ENCODE measurements around the gene DEFB123.

DEFB123 gene

DNA sequence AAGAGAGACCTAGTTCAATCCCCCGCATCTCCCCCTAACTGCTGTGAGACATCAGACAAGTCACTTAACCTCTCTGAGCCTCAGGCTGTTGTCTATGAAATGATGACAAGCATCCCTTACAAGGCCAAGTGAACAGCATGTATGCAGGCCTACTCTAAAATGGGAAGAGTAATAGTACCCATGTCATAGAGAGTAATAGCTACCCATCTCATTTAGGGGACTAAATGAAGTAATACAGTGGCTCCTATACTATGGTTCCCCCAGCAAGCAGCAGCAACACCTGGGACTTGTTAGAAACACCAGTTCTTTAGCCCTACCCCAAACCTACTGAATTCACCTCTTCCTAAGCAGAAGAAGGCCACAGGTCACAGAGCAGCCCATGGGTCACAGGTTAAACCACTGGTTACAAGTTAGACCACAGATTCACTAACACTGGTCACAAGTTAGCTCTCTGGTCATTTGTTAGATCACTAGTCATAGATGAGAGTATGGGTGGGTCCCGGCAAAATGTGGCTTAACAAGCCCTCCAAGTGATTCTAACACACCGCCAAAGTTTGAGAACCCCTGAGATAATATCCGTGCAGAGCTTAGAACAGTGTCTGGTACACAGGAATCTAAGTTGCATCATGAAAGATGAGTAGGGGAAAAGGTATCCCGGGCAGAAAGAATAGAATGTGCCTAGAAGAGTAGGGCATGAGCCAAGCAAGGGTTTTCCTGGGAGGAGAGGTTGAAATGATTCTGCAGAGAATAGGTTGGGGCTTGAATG lies 33.1 kb downstream of the DEFB123 start:
- H3K4me3 ChIP-seq (ENCODE audit: low read depth, low read length), result no peak overlapping the region
- TF ChIP-seq, protein P1, sequence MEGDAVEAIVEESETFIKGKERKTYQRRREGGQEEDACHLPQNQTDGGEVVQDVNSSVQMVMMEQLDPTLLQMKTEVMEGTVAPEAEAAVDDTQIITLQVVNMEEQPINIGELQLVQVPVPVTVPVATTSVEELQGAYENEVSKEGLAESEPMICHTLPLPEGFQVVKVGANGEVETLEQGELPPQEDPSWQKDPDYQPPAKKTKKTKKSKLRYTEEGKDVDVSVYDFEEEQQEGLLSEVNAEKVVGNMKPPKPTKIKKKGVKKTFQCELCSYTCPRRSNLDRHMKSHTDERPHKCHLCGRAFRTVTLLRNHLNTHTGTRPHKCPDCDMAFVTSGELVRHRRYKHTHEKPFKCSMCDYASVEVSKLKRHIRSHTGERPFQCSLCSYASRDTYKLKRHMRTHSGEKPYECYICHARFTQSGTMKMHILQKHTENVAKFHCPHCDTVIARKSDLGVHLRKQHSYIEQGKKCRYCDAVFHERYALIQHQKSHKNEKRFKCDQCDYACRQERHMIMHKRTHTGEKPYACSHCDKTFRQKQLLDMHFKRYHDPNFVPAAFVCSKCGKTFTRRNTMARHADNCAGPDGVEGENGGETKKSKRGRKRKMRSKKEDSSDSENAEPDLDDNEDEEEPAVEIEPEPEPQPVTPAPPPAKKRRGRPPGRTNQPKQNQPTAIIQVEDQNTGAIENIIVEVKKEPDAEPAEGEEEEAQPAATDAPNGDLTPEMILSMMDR (IDR thresholded peaks at IDR 0.05; ENCODE audit: low read depth, low read length), result no peak
- no peak for DNase-seq
- H3K9me3 ChIP-seq, result no peaks in the 10 kb centered on the region; the same call in 1 of the 2 replicates
- peaks cover 37% of the 10 kb centered on the region for H3K27me3 ChIP-seq
- H3K36me3 ChIP-seq, result no peaks in the 10 kb centered on the region
- H3K4me1 ChIP-seq, result no peaks in the 10 kb centered on the region

DNA sequence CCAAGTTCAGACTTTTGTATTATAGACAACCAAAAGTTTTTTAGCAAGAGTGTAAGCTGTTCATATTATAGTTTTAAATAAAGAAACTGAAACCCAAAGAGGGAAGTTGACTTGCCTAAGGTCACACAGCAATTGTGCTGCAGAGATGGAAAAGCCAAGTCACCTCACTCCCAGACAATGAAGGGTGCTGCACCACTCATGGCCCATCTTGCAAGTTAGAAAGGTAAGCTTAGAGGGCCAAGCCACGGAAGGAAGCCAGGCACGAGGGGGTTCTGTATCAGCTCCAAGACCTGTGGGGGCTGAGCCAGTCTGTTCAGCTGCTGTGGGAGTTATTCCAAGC lies 33.6 kb downstream of the DEFB123 start:
- no peaks in the 10 kb centered on the region; the same call in 1 of the 2 replicates for H3K9me3 ChIP-seq
- no peak for DNase-seq
- no peaks in the 10 kb centered on the region for H3K36me3 ChIP-seq
- H3K27me3 ChIP-seq, result peaks cover 39% of the 10 kb centered on the region
- TF ChIP-seq, protein P1 (IDR thresholded peaks at IDR 0.05; ENCODE audit: low read depth, low read length), result no peak
- no peak overlapping the region for H3K4me3 ChIP-seq (ENCODE audit: low read depth, low read length)
- no peaks in the 10 kb centered on the region for H3K4me1 ChIP-seq

DNA sequence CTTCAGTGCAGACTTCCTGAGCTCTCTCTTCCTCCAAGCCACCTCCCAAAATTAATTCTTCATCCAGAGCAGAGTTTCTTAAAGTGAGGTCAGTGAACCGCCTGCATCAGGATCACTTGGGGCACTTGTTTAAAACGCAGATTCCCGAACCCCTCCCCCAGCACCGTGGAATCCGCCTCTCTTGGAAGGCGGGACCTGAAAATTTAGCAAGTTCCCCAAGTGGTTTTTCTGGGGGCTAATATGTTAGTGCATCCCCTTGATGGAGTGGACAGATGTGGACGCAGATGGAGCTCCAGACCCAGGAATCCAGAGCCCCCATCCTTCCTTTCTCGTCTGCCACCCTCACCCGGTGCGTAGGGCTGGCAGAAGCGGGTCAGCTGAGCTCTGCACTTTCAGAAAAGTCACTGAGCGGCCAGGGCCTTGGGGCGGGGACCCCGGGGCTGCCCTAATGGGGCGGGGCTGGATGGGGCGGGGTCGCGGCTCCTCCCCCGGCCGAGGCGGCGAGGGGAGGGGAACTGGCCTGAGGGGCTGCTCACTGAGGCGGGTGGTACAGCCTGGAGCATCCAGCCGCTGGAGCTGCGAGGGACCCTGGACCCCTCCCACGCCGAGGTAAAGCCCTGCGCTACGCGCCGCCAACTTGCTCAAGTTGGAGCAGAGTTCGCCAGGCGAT lies 34.5 kb downstream of the DEFB123 start, which contains the start of the genes DEFB124 and REM1:
DEFB124 (minus strand) TSS at position 370 of the 670 bp plus-strand sequence. CDS start 2,114 bp downstream, outside the sequence.
REM1 (plus strand) TSS at position 531 of the 670 bp plus-strand sequence. CDS start 1,158 bp downstream, outside the sequence.
- Histone ChIP-seq H3K4me3 (ENCODE audit: low read depth, low read length) (no peak within 1 kb of the TSS), H3K9me3 (no peaks in the 10 kb centered on the region; the same call in 1 of the 2 replicates)
- TF ChIP-seq, protein P1 (IDR thresholded peaks at IDR 0.05; ENCODE audit: low read depth, low read length), result no peak

DNA sequence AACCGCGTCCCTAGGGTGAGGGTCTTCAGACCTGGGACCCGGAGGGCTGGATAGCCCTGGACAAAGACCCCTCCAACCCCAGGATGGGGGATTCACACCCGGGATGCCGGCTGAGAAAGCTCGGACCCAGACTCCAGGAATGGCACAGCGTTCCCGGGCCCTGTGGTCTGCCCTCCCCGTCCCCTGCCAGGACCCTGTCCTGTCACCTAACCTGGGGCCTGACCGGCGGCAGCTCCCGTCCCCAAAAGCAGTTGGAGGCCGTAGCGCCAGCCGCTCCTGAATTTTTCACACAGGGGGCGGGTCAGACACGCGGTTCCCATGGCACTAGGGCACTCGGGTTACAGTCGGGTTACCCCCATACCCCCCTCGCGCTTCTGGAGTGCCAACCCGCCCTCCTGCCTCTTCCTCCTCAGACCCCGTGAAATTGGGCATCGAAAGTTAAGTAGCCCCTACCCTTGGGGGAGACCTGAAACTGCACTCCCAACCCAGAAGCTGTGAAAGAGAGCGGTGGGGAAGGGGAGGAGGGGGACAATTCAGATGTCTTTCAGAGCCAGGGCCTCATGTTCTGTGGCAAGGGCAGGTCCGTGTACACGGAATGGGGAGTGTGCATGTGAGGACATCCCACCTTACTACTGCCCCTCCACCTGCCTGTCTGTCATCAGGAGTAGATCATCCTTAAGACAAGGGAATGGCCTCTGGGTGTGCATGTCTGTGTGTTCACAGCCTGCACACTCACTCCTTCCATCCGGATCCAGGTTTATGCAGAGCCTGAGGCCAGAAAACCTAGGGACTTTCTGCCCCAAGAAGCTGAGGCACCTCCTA lies 35.3 kb downstream of the DEFB123 start:
- TF ChIP-seq, protein P1 (IDR thresholded peaks at IDR 0.05; ENCODE audit: low read depth, low read length), result no peak
- H3K36me3 ChIP-seq, result no peaks in the 10 kb centered on the region
- H3K9me3 ChIP-seq, result no peaks in the 10 kb centered on the region; the same call in 1 of the 2 replicates
- H3K4me3 ChIP-seq (ENCODE audit: low read depth, low read length), result no peak overlapping the region
- DNase-seq, result no peak
- H3K4me1 ChIP-seq, result no peaks in the 10 kb centered on the region
- H3K27me3 ChIP-seq, result peaks cover 41% of the 10 kb centered on the region

More for the DNA sequence above, 34.5 kb downstream of the DEFB123 start, which contains the start of the genes DEFB124 and REM1:
- H3K27me3 ChIP-seq, result peaks cover 41% of the 10 kb centered on the region
- H3K4me1 ChIP-seq, result no peaks in the 10 kb centered on the region
- H3K36me3 ChIP-seq, result no peaks in the 10 kb centered on the region
- peak; percentile 25 for DNase-seq

DNA sequence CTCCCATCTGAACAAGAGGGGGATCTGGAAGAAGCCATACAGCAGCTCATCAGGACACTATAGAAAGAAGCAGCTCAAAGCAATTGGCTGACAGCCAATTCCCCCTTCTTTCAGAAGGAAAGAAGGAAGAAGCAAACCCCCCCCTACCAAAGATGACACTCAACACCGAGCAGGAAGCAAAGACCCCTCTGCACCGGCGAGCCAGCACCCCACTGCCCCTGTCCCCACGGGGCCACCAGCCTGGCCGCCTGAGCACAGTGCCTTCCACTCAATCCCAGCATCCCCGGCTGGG lies 35.8 kb downstream of the DEFB123 start:
- H3K36me3 ChIP-seq, result no peaks in the 10 kb centered on the region
- H3K4me1 ChIP-seq, result no peaks in the 10 kb centered on the region
- H3K4me3 ChIP-seq (ENCODE audit: low read depth, low read length), result no peak overlapping the region
- H3K27me3 ChIP-seq, result peaks cover 41% of the 10 kb centered on the region
- no peaks in the 10 kb centered on the region; the same call in 1 of the 2 replicates for H3K9me3 ChIP-seq
- no peak for DNase-seq
- TF ChIP-seq, protein P1 (IDR thresholded peaks at IDR 0.05; ENCODE audit: low read depth, low read length), result no peak

All from BE2C (cell line).